Colonic mucosa (tissue), 4 donors: ENCODE results near the gene OR2F1. TPM values are rescaled to one million over a fixed set of nuclear protein-coding genes. Genes with fewer than 3 reads are reported as not detected.

Source experiments
- DNase-seq: peaks from one replicate; pipeline ENCODE4 v3.0.0-alpha.2; 2020
- H3K27ac ChIP-seq: fragments of 200-600 bp; one replicate; pipeline ENCODE4 v1.8.0; 2021
- H3K27me3 ChIP-seq: fragments of 200-600 bp; one replicate; pipeline ENCODE4 v1.8.0; 2021
- H3K36me3 ChIP-seq: fragments of 200-600 bp; one replicate; pipeline ENCODE4 v1.8.0; 2021
- H3K4me1 ChIP-seq: fragments of 200-600 bp; one replicate; pipeline ENCODE4 v1.8.0; 2021; ENCODE audit warnings: mild to moderate bottlenecking
- H3K4me3 ChIP-seq: fragments of 200-600 bp; one replicate; pipeline ENCODE4 v1.8.0; 2021
- H3K9ac ChIP-seq, 2 donors: one replicate each; pipeline ENCODE4 v1.7.0; 2013; ENCODE audit warnings: control low read depth in 2 of 2, low read depth in 2 of 2, low read length in 2 of 2
- H3K9me3 ChIP-seq: fragments of 200-600 bp; one replicate; pipeline ENCODE4 v1.8.0; 2021
- CTCF ChIP-seq: fragments of 200-600 bp; IDR thresholded peaks from one replicate; pipeline ENCODE4 v1.8.0; 2022; ENCODE audit warnings: antibody characterized with exemption, mild to moderate bottlenecking
- intact Hi-C: fragments of 100-400 bp; cut with DNase I; formaldehyde crosslinking; loops from one replicate; pipeline ENCODE4 v1.14.1; 2022
- total RNA-seq, 2 donors: library from RNA; stranded (reverse); fragmentation: NEBNext Ultra II Directional in 1 of 2; extraction: Animal tissue kit (Norgen Biotek cat#: 25700) in 1 of 2; gene quantifications; one replicate each; pipeline ENCODE4 v1.2.1, GENCODE V29; 2021
- donor health status: healthy.
- donor health status: DM: no; HTN: no; CAD: no.
- donor health status: DM: no; HTN: no; CAD: no.

The OR2F1 gene
- total RNA-seq = not detected

DNA sequence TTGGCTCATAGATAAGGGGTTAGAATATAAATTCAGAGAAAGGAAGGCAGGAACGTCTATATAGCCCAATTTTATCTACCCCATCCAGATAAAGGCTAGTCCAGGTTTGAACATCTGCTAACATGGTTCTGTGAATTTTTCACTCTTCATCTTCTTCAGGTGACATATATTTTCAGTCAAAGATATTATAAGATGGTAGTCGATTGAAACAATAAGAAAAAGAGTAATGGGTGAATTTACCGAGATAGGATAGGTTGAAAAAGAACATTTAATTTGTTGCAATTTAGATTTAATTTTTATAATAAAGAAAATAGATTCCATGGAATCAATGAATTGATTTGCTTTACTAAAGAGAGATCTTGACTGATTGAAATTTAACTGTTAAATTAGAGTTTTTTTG lies at the start of gene OR2F1:
Gene OR2F1, plus strand, starts transcription at position 301 of the 400 bp plus-strand sequence. CDS start 5,127 bp downstream, outside the sequence.
- Histone ChIP-seq H3K27me3 (no peaks in the 10 kb centered on the region), H3K36me3 (no peaks in the 10 kb centered on the region)

DNA sequence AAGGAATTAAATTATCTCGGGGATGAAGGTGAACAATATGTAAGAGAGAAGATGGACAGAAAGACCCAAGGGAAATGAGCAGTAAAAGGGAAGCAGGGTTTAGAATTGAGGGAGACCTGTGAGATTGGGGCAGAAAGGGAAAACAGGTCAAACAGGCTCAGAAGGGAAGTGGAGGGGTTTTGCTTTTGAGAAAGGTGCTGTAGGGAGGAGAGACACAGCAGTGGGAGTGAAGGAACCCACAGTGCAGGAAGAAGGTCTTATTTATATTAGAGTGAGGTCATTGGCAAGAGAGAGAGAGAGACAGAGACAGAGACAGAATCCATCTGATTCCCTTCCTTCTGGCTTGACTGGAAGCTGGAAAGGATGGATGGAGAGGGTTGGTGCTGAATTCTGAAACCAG lies 49.1 kb upstream of the OR2F1 start:
- TF ChIP-seq CTCF = no peak
- Histone ChIP-seq H3K4me1 (peaks cover under 1% of the 10 kb centered on the region), H3K27ac (no peak overlapping the region), H3K27me3 (no peaks in the 10 kb centered on the region), H3K4me3 (no peak overlapping the region), H3K9ac (no peak overlapping the region), H3K36me3 (no peaks in the 10 kb centered on the region), H3K9me3 (no peaks in the 10 kb centered on the region)
- intact Hi-C loops = no loop called here
- no peak for DNase-seq

More for the DNA sequence above, at the start of gene OR2F1:
- Histone ChIP-seq H3K4me1 (no peaks in the 10 kb centered on the region), H3K4me3 (no peak within 1 kb of the TSS), H3K9me3 (no peaks in the 10 kb centered on the region), H3K9ac (no peak within 1 kb of the TSS), H3K27ac (no peak within 1 kb of the TSS)
- no peak for DNase-seq
- no peak for TF ChIP-seq CTCF
- intact Hi-C loops = no loop called here

GRCh38 chr7:143906151-143906550 lies 48.5 kb upstream of the OR2F1 start:
- H3K36me3 ChIP-seq = no peaks in the 10 kb centered on the region
- intact Hi-C loops = no loop called here
- H3K9ac ChIP-seq = no peak overlapping the region
- H3K27ac ChIP-seq = no peak overlapping the region
- no peaks in the 10 kb centered on the region for H3K4me1 ChIP-seq
- H3K27me3 ChIP-seq = no peaks in the 10 kb centered on the region
- no peak for TF ChIP-seq CTCF
- no peaks in the 10 kb centered on the region for H3K9me3 ChIP-seq
- H3K4me3 ChIP-seq = no peak overlapping the region
- DNase-seq = no peak

DNA sequence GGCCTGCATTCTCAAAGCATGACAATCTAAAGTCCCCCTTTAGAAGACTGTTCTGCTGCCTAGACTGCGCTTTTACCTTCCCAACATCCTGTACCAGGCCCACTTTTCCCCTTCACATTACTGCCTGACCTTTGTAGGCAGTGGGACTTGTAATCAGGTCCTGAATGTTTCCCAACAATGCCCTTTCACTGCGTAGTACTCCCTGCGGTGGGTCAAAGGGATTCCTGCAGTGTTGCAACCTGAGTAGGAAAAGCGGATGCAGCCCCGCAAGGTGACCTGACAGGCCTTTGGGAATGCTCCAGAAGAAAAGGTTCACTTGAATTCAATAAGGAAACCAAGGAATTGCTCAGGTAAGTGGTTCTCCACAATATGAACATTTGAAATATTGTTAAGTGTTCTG lies 47.7 kb upstream of the OR2F1 start:
- DNase-seq = no peak
- intact Hi-C loops = no loop called here
- H3K9me3 ChIP-seq = no peaks in the 10 kb centered on the region
- no peak overlapping the region for H3K9ac ChIP-seq
- no peak for TF ChIP-seq CTCF
- no peaks in the 10 kb centered on the region for H3K36me3 ChIP-seq
- no peaks in the 10 kb centered on the region for H3K4me1 ChIP-seq
- no peak overlapping the region for H3K27ac ChIP-seq
- H3K4me3 ChIP-seq = no peak overlapping the region
- no peaks in the 10 kb centered on the region for H3K27me3 ChIP-seq

- intact Hi-C loops = no loop called here
- no peak for DNase-seq
- Histone ChIP-seq H3K4me3 (no peak overlapping the region), H3K27ac (no peak overlapping the region), H3K4me1 (no peaks in the 10 kb centered on the region), H3K36me3 (no peaks in the 10 kb centered on the region), H3K9me3 (no peaks in the 10 kb centered on the region), H3K9ac (no peak overlapping the region), H3K27me3 (no peaks in the 10 kb centered on the region)
- no peak for TF ChIP-seq CTCF
Observed at GRCh38 chr7:143908120-143908519, 46.5 kb upstream of the OR2F1 start.

- Histone ChIP-seq H3K4me3 (no peak overlapping the region), H3K4me1 (no peaks in the 10 kb centered on the region), H3K9ac (no peak overlapping the region), H3K27me3 (no peaks in the 10 kb centered on the region), H3K9me3 (no peaks in the 10 kb centered on the region), H3K27ac (no peak overlapping the region), H3K36me3 (no peaks in the 10 kb centered on the region)
- no peak for DNase-seq
- no peak for TF ChIP-seq CTCF
- intact Hi-C loops = no loop called here
Observed at GRCh38 chr7:143909863-143910262, 44.8 kb upstream of the OR2F1 start.
